GM21737 (cell line): ENCODE results near the gene SLC22A17.

Experiments used
- ATAC-seq: cut with Tn5 transposase; IDR thresholded peaks from one replicate; pipeline ENCODE4 v1.9.1; 2021; ENCODE audit warnings: mild to moderate bottlenecking, moderate library complexity; ENCODE audit not compliant: unreplicated experiment

Gene SLC22A17

GRCh38 chr14:23382276-23382675 is 29.6 kb upstream of the SLC22A17 start:
- no peak for ATAC-seq

GRCh38 chr14:23381871-23382270 is 29.2 kb upstream of the SLC22A17 start:
- ATAC-seq = no peak

DNA sequence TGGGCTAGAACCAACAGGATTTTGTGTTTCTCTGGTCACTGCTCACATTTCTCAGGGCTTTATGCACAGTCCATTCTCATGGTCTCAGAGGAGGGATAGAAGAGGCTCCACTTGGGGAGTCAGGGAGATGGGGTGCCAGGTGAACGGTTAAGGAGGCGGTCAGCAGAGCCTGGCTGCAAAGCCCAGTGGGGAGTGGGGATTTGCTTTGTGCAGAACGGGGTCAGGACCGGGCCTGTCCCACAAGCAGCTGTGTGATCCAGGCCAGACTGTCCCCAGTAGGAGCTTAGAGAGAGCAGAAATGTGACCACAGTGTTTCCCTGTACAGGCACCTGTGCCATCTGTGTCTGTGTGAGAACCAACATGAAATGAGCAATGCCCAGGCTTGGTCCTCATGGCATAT is 28.3 kb upstream of the SLC22A17 start:
- ATAC-seq = no peak

GRCh38 chr14:23380197-23380914 is 27.7 kb upstream of the SLC22A17 start:
- no peak for ATAC-seq

DNA sequence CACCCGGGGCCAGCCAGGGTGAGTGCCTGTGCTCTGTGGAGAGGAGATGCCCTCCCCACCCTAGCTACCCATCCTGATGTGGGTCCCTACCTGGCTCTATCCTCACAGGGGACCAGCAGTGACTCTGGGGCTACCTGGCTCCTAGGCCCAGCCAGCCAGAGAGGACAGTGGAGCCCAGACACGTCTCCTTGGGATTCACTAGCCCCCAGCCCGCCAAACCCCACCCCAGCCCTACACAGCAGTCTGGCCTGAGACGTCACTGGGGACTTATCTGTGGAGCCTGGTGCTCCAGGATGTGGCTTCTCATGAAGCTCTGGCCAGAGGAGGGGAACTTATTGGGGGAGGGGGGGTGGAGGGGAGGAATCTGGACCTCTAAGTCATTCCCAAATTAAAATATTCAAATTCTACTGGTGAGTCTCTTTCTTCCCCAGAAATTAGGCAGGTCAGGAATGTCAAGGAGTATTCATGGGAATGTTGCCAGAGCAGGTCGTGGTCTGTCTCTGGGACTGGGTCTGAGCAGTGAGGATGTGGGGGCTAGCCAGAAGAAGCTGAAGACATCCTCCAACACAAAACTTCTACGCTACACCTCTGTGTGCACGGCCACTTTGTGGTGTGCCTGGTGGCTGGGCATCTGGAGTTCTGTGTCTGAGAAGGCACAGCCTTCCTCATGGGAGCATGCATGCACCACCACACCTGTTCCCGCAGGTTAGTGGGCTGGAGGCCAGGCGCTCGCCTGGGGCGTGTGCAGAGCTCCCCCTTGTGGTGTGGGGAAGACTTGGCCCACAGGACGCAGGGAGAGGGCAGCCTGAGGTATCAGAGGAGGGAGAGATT is 26.9 kb upstream of the SLC22A17 start:
- no peak for ATAC-seq

DNA sequence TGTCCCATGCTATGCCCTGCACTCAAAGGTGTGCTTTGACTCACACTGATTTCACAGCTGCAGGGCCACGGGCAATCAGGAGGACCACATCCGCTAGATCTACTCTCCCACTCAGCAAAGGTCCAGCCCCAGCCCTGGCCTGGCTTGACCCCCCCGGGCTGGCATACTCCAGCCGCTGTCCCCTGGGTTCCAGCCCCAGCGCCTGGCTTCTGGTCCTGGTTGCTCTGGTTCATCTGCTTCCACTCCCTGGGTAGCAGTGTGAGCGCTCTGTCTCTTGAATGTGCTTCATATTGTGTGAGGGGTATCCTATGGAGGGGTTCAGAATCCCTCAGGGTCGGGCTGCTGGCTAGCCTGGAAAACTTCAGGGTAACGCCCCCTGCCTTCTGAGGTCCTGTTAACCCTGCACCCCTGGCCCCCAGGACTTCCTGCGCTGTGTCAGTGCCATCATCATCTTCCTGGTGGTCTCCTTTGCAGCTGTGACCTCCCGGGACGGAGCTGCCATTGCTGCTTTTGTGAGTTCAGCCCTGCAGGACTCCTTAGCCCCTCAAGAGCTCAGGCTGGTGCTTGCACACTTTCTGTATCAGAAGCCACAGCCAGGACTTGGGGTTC is 26.0 kb upstream of the SLC22A17 start:
- no peak for ATAC-seq

- no peak for ATAC-seq
Measured at GRCh38 chr14:23377573-23378563, 25.2 kb upstream of the SLC22A17 start.

DNA sequence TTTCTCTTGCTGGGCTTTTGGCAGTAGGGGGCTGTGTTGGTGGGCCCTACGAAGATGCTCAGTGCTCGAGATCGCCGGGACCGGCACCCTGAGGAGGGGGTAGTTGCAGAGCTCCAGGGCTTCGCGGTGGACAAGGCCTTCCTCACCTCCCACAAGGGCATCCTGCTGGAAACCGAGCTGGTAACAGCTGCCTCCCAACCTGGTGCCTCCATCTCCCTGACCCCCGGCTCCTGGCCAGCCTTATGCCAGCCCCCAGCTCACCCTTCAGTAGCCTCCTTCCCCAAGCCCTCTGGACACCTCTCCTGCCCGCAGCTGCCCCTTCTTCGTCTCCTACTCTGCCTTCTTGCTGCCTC is 24.5 kb upstream of the SLC22A17 start:
- ATAC-seq = no peak

DNA sequence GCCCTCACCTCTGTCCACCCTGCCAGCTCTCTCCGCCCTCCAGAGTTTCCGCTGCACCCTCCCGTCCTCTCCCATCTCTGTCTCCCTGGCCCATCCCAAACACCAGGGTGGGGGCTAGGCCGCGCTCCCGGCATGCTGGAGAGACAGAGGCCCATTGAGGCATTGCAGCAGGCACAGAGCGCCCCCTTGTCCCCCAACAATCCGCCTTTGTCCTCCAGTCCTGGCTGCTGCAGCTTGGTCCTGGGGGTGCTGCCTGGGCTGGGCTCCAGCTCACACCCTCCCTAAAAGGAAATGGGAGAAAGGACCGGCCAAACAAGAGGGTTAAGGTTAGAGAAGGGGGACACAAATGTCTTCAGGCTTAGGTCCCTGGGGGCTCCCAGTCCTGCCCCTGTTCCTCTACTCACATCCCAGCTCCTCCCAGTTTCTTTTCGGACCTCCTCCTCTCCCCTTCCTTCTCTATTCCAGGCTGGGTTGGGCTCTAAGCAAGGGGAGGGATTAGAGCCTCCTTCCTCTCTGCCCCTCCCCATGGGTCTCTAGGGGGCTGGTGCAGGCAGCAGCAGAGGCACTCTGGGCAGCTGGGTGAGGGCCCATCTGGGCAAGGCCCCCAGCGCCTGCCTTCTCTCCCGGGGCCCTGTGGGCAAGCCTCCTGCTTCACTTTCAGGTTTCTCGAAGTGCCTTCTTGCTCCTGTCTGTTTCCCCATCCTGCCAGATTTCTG is 24.0 kb upstream of the SLC22A17 start, which contains the start of gene CMTM5:
Gene CMTM5 (plus strand): TSS at position 565 of the 716 bp plus-strand sequence. CDS start 206 bp downstream, outside the sequence.
- no peak for ATAC-seq

GRCh38 chr14:23375527-23376251 is 23.0 kb upstream of the SLC22A17 start:
- ATAC-seq = no peak

GRCh38 chr14:23373041-23373440 is 20.4 kb upstream of the SLC22A17 start:
- ATAC-seq = no peak

- no peak for ATAC-seq
Measured at GRCh38 chr14:23372509-23372908, 19.8 kb upstream of the SLC22A17 start, which contains the start of gene IL25. TSS of gene IL25 (plus strand) at chr14:23372809.

GRCh38 chr14:23371865-23372264 is 19.2 kb upstream of the SLC22A17 start:
- no peak for ATAC-seq

DNA sequence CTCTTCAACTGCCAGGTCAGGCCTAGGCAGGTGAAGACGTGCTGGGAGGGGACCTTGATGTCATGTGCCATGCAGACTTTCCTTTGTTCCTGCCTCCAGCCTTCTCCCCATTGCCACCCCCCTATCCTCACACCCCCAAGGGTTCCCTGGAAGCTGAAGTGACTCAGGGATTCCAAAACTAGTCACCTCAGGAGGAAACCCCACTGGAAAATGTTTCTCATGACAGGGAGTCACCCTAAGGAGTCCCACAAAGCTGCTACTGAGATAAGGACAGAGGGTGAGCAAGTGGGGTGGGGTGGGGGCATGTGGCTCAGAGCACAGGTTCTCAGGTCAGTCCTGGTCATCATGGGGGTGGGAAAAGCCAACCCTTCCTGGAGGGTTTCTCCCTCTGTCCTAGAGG is 17.5 kb upstream of the SLC22A17 start:
- no peak for ATAC-seq

DNA sequence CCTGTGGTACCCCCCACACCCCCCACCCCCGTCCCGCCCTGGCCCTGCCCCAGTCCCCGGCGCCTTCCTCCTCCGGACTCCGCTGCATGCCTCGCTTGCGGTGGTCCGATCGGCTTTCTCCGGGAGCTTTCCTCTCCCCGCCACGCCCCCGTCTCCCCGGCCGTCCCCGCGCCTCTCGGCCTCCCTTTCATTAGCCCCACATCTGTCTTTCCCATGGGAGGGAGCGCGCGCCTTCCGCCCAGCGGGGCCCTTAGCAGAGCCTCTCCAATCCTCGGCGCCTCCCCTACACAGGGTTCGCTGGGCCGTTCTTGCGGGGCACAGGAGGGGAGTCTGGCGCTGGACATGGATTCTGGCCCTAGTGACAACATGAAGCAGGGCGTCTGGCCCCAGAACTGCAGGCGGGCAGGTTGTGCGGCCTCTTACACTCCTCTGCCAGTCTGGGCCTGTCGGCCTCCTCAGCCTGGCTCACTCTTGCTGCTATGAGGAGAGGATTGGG is 13.8 kb upstream of the SLC22A17 start:
- no peak for ATAC-seq

DNA sequence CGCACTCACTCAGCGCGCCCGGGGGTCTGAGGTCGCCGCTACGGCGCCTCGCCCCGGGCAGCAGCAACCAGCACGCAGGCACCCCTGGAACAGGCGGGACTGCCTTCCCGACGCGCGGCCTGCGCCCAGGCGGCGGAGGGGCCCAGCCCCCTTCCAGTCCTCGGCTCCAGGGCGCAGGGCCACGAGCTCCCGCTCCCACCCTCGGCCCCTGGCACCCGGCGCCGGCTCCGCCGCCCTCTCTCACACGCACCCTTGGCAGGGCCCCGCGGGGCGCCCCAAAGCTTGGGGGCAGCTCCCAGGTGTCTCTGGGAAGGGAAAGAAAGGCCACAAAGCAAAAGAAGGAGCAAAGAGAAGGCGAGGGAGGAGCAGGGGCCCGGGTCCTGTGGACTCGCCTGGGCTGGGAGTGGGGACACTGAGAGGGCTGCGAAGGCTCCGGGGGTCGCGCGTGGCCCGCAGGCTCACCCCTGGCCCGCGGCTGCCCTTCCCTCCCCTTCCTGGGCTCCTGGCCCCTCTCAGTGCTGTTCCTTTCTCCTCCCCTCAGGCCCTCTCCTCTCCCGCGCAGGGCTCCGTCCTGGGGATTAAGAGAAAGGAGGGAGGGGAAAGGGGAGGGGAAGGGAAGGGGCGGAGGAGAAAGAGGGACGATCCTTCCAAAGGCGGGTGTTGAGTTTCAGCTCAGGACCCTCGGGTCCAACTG is 13.2 kb upstream of the SLC22A17 start:
- ATAC-seq = no peak

- ATAC-seq = no peak
Measured at GRCh38 chr14:23365036-23365731, 12.5 kb upstream of the SLC22A17 start, which contains the start of gene EFS. TSS of gene EFS (minus strand) at chr14:23365172. CDS start at chr14:23365025, 147 bp downstream.
